Breast epithelium (tissue), 3 donors: ENCODE data around the gene DNAL4.

Source experiments
- POLR2A ChIP-seq: fragments of 450-650 bp; IDR thresholded peaks from one replicate; pipeline ENCODE4 v1.6.1; 2016; ENCODE audit warnings: antibody characterized with exemption, mild to moderate bottlenecking, moderate library complexity
- POLR2AphosphoS5 ChIP-seq, 3 donors: sonication (generic); formaldehyde crosslinking; IDR thresholded peaks; one replicate each; pipeline ENCODE4 v1.6.1; 2017; ENCODE audit warnings: antibody characterized with exemption in 3 of 3
- TF ChIP-seq, protein P1 (sequence below), 3 donors: fragments of 450-650 bp; IDR thresholded peaks; one replicate each; pipeline ENCODE4 v1.5.1; 2016 to 2017; ENCODE audit warnings: antibody characterized with exemption in 3 of 3, mild to moderate bottlenecking in 3 of 3, moderate library complexity in 3 of 3

DNA sequence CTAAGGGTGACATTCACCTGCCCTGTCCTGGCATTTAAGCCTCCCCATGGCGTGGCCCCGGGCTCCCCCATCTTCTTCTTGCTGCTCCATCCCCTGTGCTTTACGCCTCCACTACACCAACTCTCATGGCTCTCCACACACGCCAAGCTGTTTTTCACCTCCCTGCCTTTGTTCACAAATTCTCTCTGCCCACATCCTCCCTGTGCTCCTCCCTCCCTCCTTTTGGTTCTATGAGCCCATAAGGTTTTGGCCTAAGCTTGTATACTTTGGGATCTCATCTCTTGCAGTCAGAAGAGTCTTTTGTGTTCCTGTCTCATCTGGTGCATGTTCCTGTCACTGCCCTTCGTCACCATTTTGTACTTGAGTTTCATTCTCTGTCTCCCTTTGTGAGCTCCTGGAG lies 4.6 kb upstream of the DNAL4 start:
- TF ChIP-seq, protein P1, sequence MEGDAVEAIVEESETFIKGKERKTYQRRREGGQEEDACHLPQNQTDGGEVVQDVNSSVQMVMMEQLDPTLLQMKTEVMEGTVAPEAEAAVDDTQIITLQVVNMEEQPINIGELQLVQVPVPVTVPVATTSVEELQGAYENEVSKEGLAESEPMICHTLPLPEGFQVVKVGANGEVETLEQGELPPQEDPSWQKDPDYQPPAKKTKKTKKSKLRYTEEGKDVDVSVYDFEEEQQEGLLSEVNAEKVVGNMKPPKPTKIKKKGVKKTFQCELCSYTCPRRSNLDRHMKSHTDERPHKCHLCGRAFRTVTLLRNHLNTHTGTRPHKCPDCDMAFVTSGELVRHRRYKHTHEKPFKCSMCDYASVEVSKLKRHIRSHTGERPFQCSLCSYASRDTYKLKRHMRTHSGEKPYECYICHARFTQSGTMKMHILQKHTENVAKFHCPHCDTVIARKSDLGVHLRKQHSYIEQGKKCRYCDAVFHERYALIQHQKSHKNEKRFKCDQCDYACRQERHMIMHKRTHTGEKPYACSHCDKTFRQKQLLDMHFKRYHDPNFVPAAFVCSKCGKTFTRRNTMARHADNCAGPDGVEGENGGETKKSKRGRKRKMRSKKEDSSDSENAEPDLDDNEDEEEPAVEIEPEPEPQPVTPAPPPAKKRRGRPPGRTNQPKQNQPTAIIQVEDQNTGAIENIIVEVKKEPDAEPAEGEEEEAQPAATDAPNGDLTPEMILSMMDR (IDR thresholded peaks at IDR 0.05) = no peak
- no peak for TF ChIP-seq POLR2A
- TF ChIP-seq POLR2AphosphoS5 (IDR thresholded peaks at IDR 0.05) = no peak
